GM23248 (cell line): ENCODE data around the gene ZNF579. TPM values are rescaled to one million over a fixed set of nuclear protein-coding genes. Genes with fewer than 3 reads are reported as not detected.

Source experiments
- DNase-seq: peaks from one replicate; pipeline ENCODE4 v3.0.0-alpha.2; 2015
- H2AFZ ChIP-seq: fragments of 200-600 bp; sonication (generic); 2 replicates; pipeline ENCODE4 v1.6.1; 2016; ENCODE audit warnings: antibody characterized with exemption
- H3F3A ChIP-seq: fragments of 200-600 bp; sonication (generic); 2 replicates; pipeline ENCODE4 v1.6.1; 2016; ENCODE audit warnings: mild to moderate bottlenecking, antibody characterized with exemption, mixed run types; ENCODE audit not compliant: insufficient read depth
- H3K27ac ChIP-seq: fragments of 200-600 bp; sonication (generic); 2 replicates; pipeline ENCODE4 v1.5.1; 2016; ENCODE audit warnings: mild to moderate bottlenecking
- H3K27me3 ChIP-seq: fragments of 200-600 bp; sonication (generic); replicated peaks from 2 replicates; pipeline ENCODE4 v1.6.1; 2016; ENCODE audit warnings: mild to moderate bottlenecking; ENCODE audit not compliant: insufficient read depth
- H3K36me3 ChIP-seq: fragments of 200-600 bp; sonication (generic); 2 replicates; pipeline ENCODE4 v1.6.1; 2016; ENCODE audit warnings: low read depth, mild to moderate bottlenecking
- H3K4me1 ChIP-seq: fragments of 200-600 bp; sonication (generic); 2 replicates; pipeline ENCODE4 v1.6.1; 2016; ENCODE audit warnings: mild to moderate bottlenecking; ENCODE audit not compliant: insufficient read depth
- H3K4me2 ChIP-seq: fragments of 200-600 bp; sonication (generic); one replicate; pipeline ENCODE4 v1.6.1; 2016; ENCODE audit warnings: mild to moderate bottlenecking; ENCODE audit not compliant: unreplicated experiment
- H3K4me3 ChIP-seq: fragments of 200-600 bp; sonication (generic); 2 replicates; pipeline ENCODE4 v1.5.1; 2016; ENCODE audit warnings: mild to moderate bottlenecking
- H3K79me2 ChIP-seq: fragments of 200-600 bp; sonication (generic); 2 replicates; pipeline ENCODE4 v1.6.1; 2016; ENCODE audit warnings: mild to moderate bottlenecking; ENCODE audit not compliant: insufficient read depth
- H3K9ac ChIP-seq: fragments of 200-600 bp; sonication (generic); 2 replicates; pipeline ENCODE4 v1.6.1; 2016; ENCODE audit warnings: mild to moderate bottlenecking
- H3K9me2 ChIP-seq: fragments of 200-600 bp; sonication (generic); 2 replicates; pipeline ENCODE4 v1.6.1; 2016; ENCODE audit warnings: mixed run types, mild to moderate bottlenecking, moderate library complexity; ENCODE audit not compliant: insufficient read depth
- H3K9me3 ChIP-seq: fragments of 200-600 bp; sonication (generic); one replicate; pipeline ENCODE4 v1.6.1; 2017; ENCODE audit warnings: low read depth
- H4K20me1 ChIP-seq: fragments of 200-600 bp; sonication (generic); 2 replicates; pipeline ENCODE4 v1.6.0; 2016; ENCODE audit not compliant: insufficient read depth
- EZH2 ChIP-seq: fragments of 200-600 bp; sonication (generic); IDR thresholded peaks from 2 replicates; pipeline ENCODE4 v1.6.1; 2018; ENCODE audit warnings: antibody characterized with exemption, mild to moderate bottlenecking; ENCODE audit not compliant: insufficient read depth, poor library complexity, severe bottlenecking
- EZH2phosphoT487 ChIP-seq: fragments of 200-600 bp; sonication (generic); IDR thresholded peaks from 2 replicates; pipeline ENCODE4 v1.6.1; 2018; ENCODE audit warnings: antibody characterized with exemption, moderate library complexity, mild to moderate bottlenecking, low read depth; ENCODE audit not compliant: insufficient read depth
- WGBS, 2 experiments: methylation state at CpG; one replicate each; pipeline ENCODE4 v1.1.6; 2015 to 2017; ENCODE audit warnings: low lambda C conversion rate in 2 of 2, low coverage in 1 of 2; ENCODE audit errors: missing lambda C conversion rate in 2 of 2; 5-methylcytosine and 5-hydroxymethylcytosine counted together
- in situ Hi-C: fragments of 300-500 bp; cut with MboI; formaldehyde crosslinking; loops from 2 replicates; pipeline ENCODE4 v1.15.0; 2020
- polyA plus RNA-seq: library from polyadenylated mRNA; unstranded; fragments of >200 nt; fragmentation: Nextera tagmentation; extraction: Ambion mirVana; gene quantifications from 2 replicates; pipeline ENCODE4 v1.2.1, GENCODE V29; 2016
- total RNA-seq: library from RNA; depleted of rRNA; stranded (reverse); fragments of >200 nt; shearing (Covaris generic); gene quantifications from 2 replicates; pipeline ENCODE4 v1.2.3, GENCODE V29; 2014

ZNF579 gene
- total and polyA plus RNA-seq, 2 experiments from 2014 or later: 1.8 to 7.9 TPM

GRCh38 chr19:55598719-55599467 is 18.2 kb upstream of the ZNF579 start:
- WGBS, 2 experiments: 7 to 26% methylated on average over 6 to 26 of the region's 26 CpGs
- peak; percentile 95 for DNase-seq
- no peaks in the 10 kb centered on the region for H4K20me1 ChIP-seq
- H3K4me3 ChIP-seq: peak overlapping the region; percentile 86
- peak overlapping the region; percentile 91 for H3K9ac ChIP-seq
- no peaks in the 10 kb centered on the region for H3K9me3 ChIP-seq
- H3F3A ChIP-seq: peaks cover 11% of the 10 kb centered on the region; the same call in 1 of the 2 replicates
- H3K36me3 ChIP-seq: no peaks in the 10 kb centered on the region
- no peak for TF ChIP-seq EZH2
- no peak for TF ChIP-seq EZH2phosphoT487
- peak overlapping the region; percentile 89 for H2AFZ ChIP-seq
- in situ Hi-C loops: no loop called here
- H3K27me3 ChIP-seq: no peaks in the 10 kb centered on the region
- no peaks in the 10 kb centered on the region for H3K9me2 ChIP-seq
- H3K27ac ChIP-seq: peak overlapping the region; percentile 84
- H3K79me2 ChIP-seq: peaks cover 15% of the 10 kb centered on the region
- 0 out of 2 replicates have a peak, but pooled peaks cover 4% of the 10 kb centered on the region for H3K4me1 ChIP-seq
- H3K4me2 ChIP-seq: peak overlapping the region; percentile 45

- H2AFZ ChIP-seq: no peak overlapping the region
- no peak overlapping the region for H3K4me2 ChIP-seq
- no peak overlapping the region for H3K9ac ChIP-seq
- H3K27ac ChIP-seq: no peak overlapping the region
- no peaks in the 10 kb centered on the region for H3K9me2 ChIP-seq
- no peaks in the 10 kb centered on the region for H3K9me3 ChIP-seq
- 0 out of 2 replicates have a peak, but pooled peaks cover 9% of the 10 kb centered on the region for H3F3A ChIP-seq
- H3K36me3 ChIP-seq: no peaks in the 10 kb centered on the region
- no peaks in the 10 kb centered on the region for H3K27me3 ChIP-seq
- no peak for DNase-seq
- H3K79me2 ChIP-seq: peaks cover 15% of the 10 kb centered on the region
- no peak overlapping the region for H3K4me3 ChIP-seq
- H3K4me1 ChIP-seq: 0 out of 2 replicates have a peak, but pooled peaks cover 4% of the 10 kb centered on the region
- WGBS, 2 experiments: 67 to 77% methylated on average over 9 of the region's 9 CpGs
- H4K20me1 ChIP-seq: no peaks in the 10 kb centered on the region
- TF ChIP-seq EZH2 (no peak), EZH2phosphoT487 (no peak)
- in situ Hi-C loops: no loop called here
Observed at GRCh38 chr19:55598034-55598433, 17.4 kb upstream of the ZNF579 start.

GRCh38 chr19:55597501-55597921 is 16.9 kb upstream of the ZNF579 start:
- 0 out of 2 replicates have a peak, but pooled peaks cover 4% of the 10 kb centered on the region for H3K4me1 ChIP-seq
- in situ Hi-C loops: no loop called here
- no peak for DNase-seq

GRCh38 chr19:55596304-55596703 is 15.7 kb upstream of the ZNF579 start:
- Histone ChIP-seq H3K9me3 (no peaks in the 10 kb centered on the region), H3K36me3 (no peaks in the 10 kb centered on the region)
- 88 to 100% methylated on average over 3 of the region's 3 CpGs for WGBS, 2 experiments

More at GRCh38 chr19:55597501-55597921, 16.9 kb upstream of the ZNF579 start:
- Histone ChIP-seq H3K4me2 (no peak overlapping the region), H2AFZ (no peak overlapping the region), H3K4me3 (no peak overlapping the region), H3K9ac (no peak overlapping the region), H3F3A (0 out of 2 replicates have a peak, but pooled peaks cover 9% of the 10 kb centered on the region), H3K9me2 (no peaks in the 10 kb centered on the region), H4K20me1 (no peaks in the 10 kb centered on the region), H3K9me3 (no peaks in the 10 kb centered on the region), H3K27me3 (no peaks in the 10 kb centered on the region), H3K36me3 (no peaks in the 10 kb centered on the region), H3K27ac (no peak overlapping the region), H3K79me2 (peaks cover 15% of the 10 kb centered on the region)
- 96 to 99% methylated on average over 8 to 30 of the region's 30 CpGs for WGBS, 2 experiments
- TF ChIP-seq EZH2phosphoT487 (no peak), EZH2 (no peak)

More at GRCh38 chr19:55596304-55596703, 15.7 kb upstream of the ZNF579 start:
- no peaks in the 10 kb centered on the region for H4K20me1 ChIP-seq
- peaks cover 8% of the 10 kb centered on the region for H3K79me2 ChIP-seq
- no peak overlapping the region for H3K4me3 ChIP-seq
- in situ Hi-C loops: no loop called here
- 0 out of 2 replicates have a peak, but pooled peaks cover 4% of the 10 kb centered on the region for H3K4me1 ChIP-seq
- no peak overlapping the region for H2AFZ ChIP-seq
- no peaks in the 10 kb centered on the region for H3K9me2 ChIP-seq
- H3K27me3 ChIP-seq: no peaks in the 10 kb centered on the region
- no peak overlapping the region for H3K9ac ChIP-seq
- TF ChIP-seq EZH2: no peak
- no peak for TF ChIP-seq EZH2phosphoT487
- no peak for DNase-seq
- no peak overlapping the region for H3K27ac ChIP-seq
- no peak overlapping the region for H3K4me2 ChIP-seq
- 0 out of 2 replicates have a peak, but pooled peaks cover 8% of the 10 kb centered on the region for H3F3A ChIP-seq
